Stomach (tissue), 9 donors: ENCODE results near the gene CENPP. TPM values are rescaled to one million over a fixed set of nuclear protein-coding genes. Genes with fewer than 3 reads are reported as not detected.
A peak's percentile ranks its signal among the peaks of the same experiment; 100 is the strongest.

Experiments
- DNase-seq, 2 donors: peaks; one replicate each; pipeline versions ENCODE4 v3.0.0 to v3.0.0-alpha.2; 2013 to 2019
- H3K27ac ChIP-seq, 5 donors: fragments of 200-600 bp in 4 of 5; sonication (generic) in 4 of 5; one replicate each; pipeline ENCODE4 v1.5.1; 2013 to 2019; ENCODE audit warnings: mild to moderate bottlenecking in 1 of 5, moderate library complexity in 1 of 5
- H3K27me3 ChIP-seq, 3 donors: fragments of 200-600 bp; sonication (generic); one replicate each; pipeline ENCODE4 v1.5.1; 2017 to 2019; ENCODE audit warnings: mixed run types in 1 of 3
- H3K36me3 ChIP-seq, 4 donors: fragments of 200-600 bp; sonication (generic); 1 replicate in 3 of 4; 2 replicates in 1 of 4; pipeline ENCODE4 v1.5.1; 2016 to 2019
- H3K4me1 ChIP-seq, 4 donors: fragments of 200-600 bp; sonication (generic); one replicate each; pipeline ENCODE4 v1.5.1; 2016 to 2019
- H3K4me3 ChIP-seq, 4 donors: fragments of 200-600 bp; sonication (generic) in 3 of 4; one replicate each; pipeline ENCODE4 v1.5.1; 2016 to 2019; ENCODE audit warnings: mild to moderate bottlenecking in 1 of 4
- H3K9me3 ChIP-seq, 4 donors: fragments of 200-600 bp; sonication (generic); one replicate each; pipeline ENCODE4 v1.5.1; 2016 to 2019
- EP300 ChIP-seq: sonication (generic); formaldehyde crosslinking; IDR thresholded peaks from one replicate; pipeline ENCODE4 v1.6.1; 2017; ENCODE audit warnings: antibody characterized with exemption
- POLR2A ChIP-seq, 4 donors: fragments of 450-650 bp; IDR thresholded peaks; one replicate each; pipeline ENCODE4 v1.6.1; 2016; ENCODE audit warnings: antibody characterized with exemption in 4 of 4, control low read depth in 2 of 4, mild to moderate bottlenecking in 1 of 4, moderate library complexity in 1 of 4
- POLR2AphosphoS5 ChIP-seq, 3 donors: sonication (generic); formaldehyde crosslinking; IDR thresholded peaks; one replicate each; pipeline ENCODE4 v1.6.1; 2016; ENCODE audit warnings: antibody characterized with exemption in 3 of 3
- WGBS, 5 donors: extraction: QIAGEN DNeasy Blood & Tissue Kit in 3 of 5; methylation state at CpG; one replicate each; pipeline versions ENCODE4 v1.1.5 to v1.1.7; 2013 to 2018; 5-methylcytosine and 5-hydroxymethylcytosine counted together
- intact Hi-C: fragments of 100-400 bp; cut with DNase I; formaldehyde crosslinking; loops from one replicate; pipeline ENCODE4 v1.15.1; 2023; ENCODE audit warnings: low total_unique reads
- polyA plus RNA-seq, 3 donors: library from polyadenylated mRNA; stranded (reverse); fragments of 200-250 nt; gene quantifications; one replicate each; pipeline ENCODE4 v1.2.3, GENCODE V29; 2013
- total RNA-seq, 5 donors: library from RNA; depleted of rRNA; stranded (reverse); fragments of >200 nt; gene quantifications; one replicate each; pipeline versions ENCODE4 v1.1.0 to v1.2.3, GENCODE V29; 2014 to 2016
- TF ChIP-seq, protein P1 (sequence below), 7 experiments: fragments of 450-650 bp in 4 of 7; fragments of 200-600 bp in 3 of 7; sonication (generic) in 3 of 7; IDR thresholded peaks; one replicate each; pipeline ENCODE4 v1.5.1; 2016 to 2019; ENCODE audit warnings: antibody characterized with exemption in 7 of 7, control low read depth in 2 of 7, mild to moderate bottlenecking in 1 of 7
- donor health status: healthy with polysubstance abuse.
- donor health status: Bipolar disorder and iron deficiency.
- donor health status: healthy.

CENPP gene
- total and polyA plus RNA-seq, 8 donors, result 1.3 to 37.9 (median 3.2) TPM

DNA sequence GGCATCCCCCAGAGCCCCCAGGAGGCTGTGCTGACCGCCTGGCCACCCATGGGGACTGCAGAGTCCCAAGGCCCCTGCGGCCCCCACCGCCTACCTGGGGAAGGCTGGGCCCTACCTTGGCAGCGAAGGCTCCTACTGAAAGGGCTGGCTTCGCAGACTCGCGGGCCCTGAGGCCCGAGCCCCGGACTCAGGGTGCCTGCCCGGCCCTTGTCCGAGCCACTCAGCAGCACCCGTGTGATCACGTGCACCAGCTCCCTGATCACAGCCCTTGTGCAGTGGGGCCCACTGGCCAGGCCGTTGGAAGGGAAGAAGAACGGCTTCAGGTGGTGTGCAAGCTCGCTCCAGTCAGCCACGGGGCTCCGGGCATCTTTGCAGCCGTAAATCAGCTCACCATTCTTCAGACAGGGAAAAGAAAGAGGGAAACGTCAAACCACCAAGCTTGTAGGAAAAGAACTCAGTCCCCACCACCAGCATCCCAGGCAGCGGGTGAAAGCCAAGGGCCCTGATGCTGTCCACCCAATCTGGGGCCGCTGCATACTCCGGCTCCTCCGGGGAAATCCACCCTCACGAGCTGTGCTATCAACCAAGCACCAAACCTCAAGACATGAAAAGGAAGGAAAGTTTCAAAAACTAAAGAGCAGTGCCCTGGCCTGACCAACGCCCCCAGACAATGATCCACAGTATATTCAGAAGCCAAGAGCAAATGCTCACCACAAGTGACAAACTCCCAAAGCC, 312.3 kb downstream of the CENPP start:
- Histone ChIP-seq H3K36me3 (peaks cover 58 to 100% (median 97%) of the 10 kb centered on the region in 4 donors), H3K27ac (no peak overlapping the region), H3K27me3 (no peaks in the 10 kb centered on the region), H3K4me1 (peaks cover 0 to 13% (median 4%) of the 10 kb centered on the region in 4 donors), H3K4me3 (no peak overlapping the region), H3K9me3 (no peaks in the 10 kb centered on the region)
- peak in 1 of 2 donors; percentile 20 for DNase-seq
- 93 to 96% (median 94%) methylated on average over 23 to 26 of the region's 26 CpGs for WGBS, 5 donors
- intact Hi-C loops, result loop anchor here (10.0 kb wide), 1 partner anchor 293 kb away; no protein-coding TSS in a partner anchor
- TF ChIP-seq POLR2AphosphoS5 (IDR thresholded peaks at IDR 0.05) (no peak), EP300 (no peak), POLR2A (IDR thresholded peaks at IDR 0.05) (no peak)
- TF ChIP-seq, protein P1, sequence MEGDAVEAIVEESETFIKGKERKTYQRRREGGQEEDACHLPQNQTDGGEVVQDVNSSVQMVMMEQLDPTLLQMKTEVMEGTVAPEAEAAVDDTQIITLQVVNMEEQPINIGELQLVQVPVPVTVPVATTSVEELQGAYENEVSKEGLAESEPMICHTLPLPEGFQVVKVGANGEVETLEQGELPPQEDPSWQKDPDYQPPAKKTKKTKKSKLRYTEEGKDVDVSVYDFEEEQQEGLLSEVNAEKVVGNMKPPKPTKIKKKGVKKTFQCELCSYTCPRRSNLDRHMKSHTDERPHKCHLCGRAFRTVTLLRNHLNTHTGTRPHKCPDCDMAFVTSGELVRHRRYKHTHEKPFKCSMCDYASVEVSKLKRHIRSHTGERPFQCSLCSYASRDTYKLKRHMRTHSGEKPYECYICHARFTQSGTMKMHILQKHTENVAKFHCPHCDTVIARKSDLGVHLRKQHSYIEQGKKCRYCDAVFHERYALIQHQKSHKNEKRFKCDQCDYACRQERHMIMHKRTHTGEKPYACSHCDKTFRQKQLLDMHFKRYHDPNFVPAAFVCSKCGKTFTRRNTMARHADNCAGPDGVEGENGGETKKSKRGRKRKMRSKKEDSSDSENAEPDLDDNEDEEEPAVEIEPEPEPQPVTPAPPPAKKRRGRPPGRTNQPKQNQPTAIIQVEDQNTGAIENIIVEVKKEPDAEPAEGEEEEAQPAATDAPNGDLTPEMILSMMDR (IDR thresholded peaks at IDR 0.05), result no peak

- no peaks in the 10 kb centered on the region for H3K27me3 ChIP-seq
- H3K36me3 ChIP-seq, result peaks cover 58 to 100% (median 97%) of the 10 kb centered on the region in 4 donors
- no peaks in the 10 kb centered on the region for H3K9me3 ChIP-seq
- 73 to 87% (median 83%) methylated on average over 3 to 5 of the region's 5 CpGs for WGBS, 5 donors
- TF ChIP-seq POLR2A (IDR thresholded peaks at IDR 0.05) (no peak), POLR2AphosphoS5 (IDR thresholded peaks at IDR 0.05) (no peak), EP300 (no peak)
- TF ChIP-seq, protein P1 (IDR thresholded peaks at IDR 0.05), result no peak
- H3K4me1 ChIP-seq, result peaks cover 0 to 13% (median 4%) of the 10 kb centered on the region in 4 donors
- peak in 1 of 2 donors; percentile 15 for DNase-seq
- no peak overlapping the region for H3K27ac ChIP-seq
- no peak overlapping the region for H3K4me3 ChIP-seq
- intact Hi-C loops, result loop anchor here (10.0 kb wide), 1 partner anchor 294 kb away; no protein-coding TSS in a partner anchor
Measured at GRCh38 chr9:92638621-92639101, 312.9 kb downstream of the CENPP start.

DNA sequence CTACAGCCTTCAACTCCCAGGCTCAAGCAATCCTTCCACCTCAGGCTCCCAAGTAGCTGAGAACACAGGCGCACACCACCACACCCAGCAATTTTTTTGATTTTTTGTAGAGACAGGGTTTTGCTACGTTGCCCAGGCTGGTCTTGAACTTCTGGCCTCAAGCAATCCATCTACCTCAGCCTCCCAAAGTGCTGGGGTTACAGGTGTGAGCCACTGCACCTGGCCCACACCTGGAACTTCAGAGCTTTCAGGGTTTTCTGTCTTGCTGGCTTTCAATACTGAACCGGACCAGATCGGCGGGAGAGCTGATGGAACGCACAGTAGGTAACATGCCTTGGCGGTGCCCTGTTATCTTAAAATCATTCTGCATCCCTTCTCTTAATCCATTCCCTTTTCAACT, 313.4 kb downstream of the CENPP start:
- WGBS, 5 donors, result 94 to 97% (median 97%) methylated on average over 7 of the region's 7 CpGs
- Histone ChIP-seq H3K36me3 (peaks cover 57 to 100% (median 97%) of the 10 kb centered on the region in 4 donors), H3K4me1 (peaks cover 0 to 10% (median 4%) of the 10 kb centered on the region in 4 donors), H3K9me3 (no peaks in the 10 kb centered on the region), H3K27ac (no peak overlapping the region), H3K27me3 (no peaks in the 10 kb centered on the region), H3K4me3 (no peak overlapping the region)
- intact Hi-C loops, result loop anchor here (10.0 kb wide), 1 partner anchor 294 kb away; no protein-coding TSS in a partner anchor
- DNase-seq, result peak in 1 of 2 donors; percentile 2
- TF ChIP-seq EP300 (no peak), POLR2AphosphoS5 (IDR thresholded peaks at IDR 0.05) (no peak), POLR2A (IDR thresholded peaks at IDR 0.05) (no peak)
- TF ChIP-seq, protein P1 (IDR thresholded peaks at IDR 0.05), result no peak

DNA sequence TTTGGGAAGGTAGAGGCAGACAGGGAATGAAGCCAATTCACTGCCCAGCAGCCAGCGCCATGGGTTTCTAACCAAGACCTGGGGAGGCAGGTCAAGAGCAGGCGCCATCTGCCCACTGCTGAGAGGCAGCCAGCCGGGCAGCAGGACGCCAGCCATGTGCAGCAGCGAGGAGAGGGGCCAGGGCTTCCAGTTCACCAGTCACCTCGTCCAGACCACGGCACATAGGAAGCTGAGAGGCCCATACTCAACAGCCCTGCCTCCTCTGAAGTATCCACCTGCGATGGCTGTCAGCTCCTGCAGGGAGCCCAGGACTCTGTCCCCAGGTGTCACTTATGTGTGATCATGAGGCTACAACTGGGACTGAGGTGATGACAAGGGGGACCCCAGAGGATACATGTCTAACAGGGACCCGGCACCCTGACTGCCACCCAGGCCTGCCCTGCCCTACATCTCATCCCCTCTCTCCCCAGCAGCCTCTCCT, 314.1 kb downstream of the CENPP start:
- TF ChIP-seq EP300 (no peak), POLR2A (IDR thresholded peaks at IDR 0.05) (no peak), POLR2AphosphoS5 (IDR thresholded peaks at IDR 0.05) (no peak)
- TF ChIP-seq, protein P1 (IDR thresholded peaks at IDR 0.05), result no peak

More for the DNA sequence above, 314.1 kb downstream of the CENPP start:
- intact Hi-C loops, result loop anchor here (10.0 kb wide), 1 partner anchor 295 kb away; no protein-coding TSS in a partner anchor
- H3K4me3 ChIP-seq, result no peak overlapping the region
- peak in 1 of 2 donors; percentile 14 for DNase-seq
- H3K9me3 ChIP-seq, result no peaks in the 10 kb centered on the region
- 88 to 91% (median 90%) methylated on average over 9 of the region's 9 CpGs for WGBS, 5 donors
- peaks cover 61 to 100% (median 100%) of the 10 kb centered on the region in 4 donors for H3K36me3 ChIP-seq
- no peak overlapping the region for H3K27ac ChIP-seq
- no peaks in the 10 kb centered on the region for H3K27me3 ChIP-seq
- peaks cover 0 to 4% (median 2%) of the 10 kb centered on the region in 4 donors for H3K4me1 ChIP-seq
